GM18870 (cell line): ENCODE results near the gene FILIP1.
"Not testable (repeated sequence)": the region's sequence is repeated elsewhere in the genome, so short reads cannot be mapped to it uniquely, and the experiment has no call there.

Experiments
- ATAC-seq: cut with Tn5 transposase; IDR thresholded peaks from one replicate; pipeline ENCODE4 v1.9.1; 2021; ENCODE audit warnings: moderate library complexity; ENCODE audit not compliant: unreplicated experiment

FILIP1 gene

DNA sequence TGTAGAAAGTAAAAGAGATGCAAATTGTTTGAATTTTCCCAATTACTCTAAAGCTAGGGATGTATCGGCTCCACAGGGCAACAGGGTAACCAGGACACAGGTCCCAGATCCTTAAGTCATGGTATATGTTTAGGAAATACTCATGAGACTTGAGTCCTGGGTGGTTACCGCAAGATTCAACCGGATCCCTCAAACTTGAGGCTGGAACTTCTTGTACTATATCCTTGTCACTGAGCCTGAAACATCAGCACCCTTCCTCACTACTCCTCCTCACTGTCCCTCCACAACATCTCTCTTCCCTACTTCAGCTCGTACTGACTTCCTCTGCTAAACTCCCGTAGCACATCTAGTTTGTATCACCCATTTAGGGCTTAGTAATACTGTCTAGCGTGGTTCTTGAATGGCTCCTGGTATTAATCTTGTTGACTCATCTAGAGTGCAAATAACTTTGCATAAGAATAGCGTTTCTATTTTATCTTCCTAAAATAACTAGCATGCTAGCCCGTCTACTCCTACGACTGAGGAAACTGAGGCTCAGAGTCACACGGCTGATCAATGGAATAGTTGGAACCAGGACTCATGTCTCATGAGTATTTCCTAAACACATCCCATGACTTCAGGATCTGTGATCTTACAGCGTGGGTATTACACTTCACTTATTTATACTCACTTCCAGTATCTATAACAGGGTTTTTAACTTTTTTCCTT lies 72.1 kb downstream of the FILIP1 start:
- no peak for ATAC-seq

DNA sequence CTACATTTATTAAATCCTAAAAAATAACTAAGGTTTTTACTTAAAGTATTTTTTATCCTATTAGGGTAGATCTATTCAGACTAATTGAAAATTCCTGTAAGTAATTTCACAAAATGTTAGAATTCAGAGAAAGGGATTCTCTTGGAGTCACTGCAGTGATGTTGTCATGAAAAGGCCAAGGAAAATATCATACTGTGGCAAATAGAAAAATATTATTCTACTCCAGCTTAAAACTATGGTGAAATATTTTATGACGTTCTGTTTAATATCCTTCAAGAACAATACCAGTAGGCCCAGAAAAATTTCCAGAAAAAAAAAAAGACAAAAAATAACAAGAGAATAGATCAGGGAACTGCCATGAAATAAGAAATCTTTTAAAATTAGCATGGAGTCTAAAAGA lies 73.6 kb downstream of the FILIP1 start:
- ATAC-seq, result no peak

DNA sequence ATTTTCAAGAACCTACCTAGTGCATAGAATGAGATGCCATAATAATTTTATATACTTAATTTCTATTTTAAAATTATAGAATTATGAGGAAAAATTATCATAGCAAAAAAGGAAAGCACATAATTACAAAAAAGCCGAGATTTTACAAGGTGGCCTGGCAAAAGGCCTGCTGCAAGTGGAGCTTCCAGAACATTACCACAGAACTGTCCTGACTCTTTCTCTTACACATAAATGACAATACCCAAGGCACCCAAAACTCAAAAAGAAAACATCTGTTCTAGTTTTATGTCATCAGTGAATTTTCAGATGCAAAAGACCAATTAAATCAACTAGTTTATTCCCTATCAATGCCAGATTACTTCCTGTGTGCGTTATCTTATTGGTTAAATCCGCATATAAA lies 74.2 kb downstream of the FILIP1 start:
- no peak for ATAC-seq

- peak; percentile 81 for ATAC-seq
Measured at GRCh38 chr6:75418233-75418632, 75.4 kb downstream of the FILIP1 start.

GRCh38 chr6:75416443-75416842 lies 77.2 kb downstream of the FILIP1 start:
- ATAC-seq, result no peak

- no peak for ATAC-seq
Measured at GRCh38 chr6:75415804-75416203, 77.8 kb downstream of the FILIP1 start.

DNA sequence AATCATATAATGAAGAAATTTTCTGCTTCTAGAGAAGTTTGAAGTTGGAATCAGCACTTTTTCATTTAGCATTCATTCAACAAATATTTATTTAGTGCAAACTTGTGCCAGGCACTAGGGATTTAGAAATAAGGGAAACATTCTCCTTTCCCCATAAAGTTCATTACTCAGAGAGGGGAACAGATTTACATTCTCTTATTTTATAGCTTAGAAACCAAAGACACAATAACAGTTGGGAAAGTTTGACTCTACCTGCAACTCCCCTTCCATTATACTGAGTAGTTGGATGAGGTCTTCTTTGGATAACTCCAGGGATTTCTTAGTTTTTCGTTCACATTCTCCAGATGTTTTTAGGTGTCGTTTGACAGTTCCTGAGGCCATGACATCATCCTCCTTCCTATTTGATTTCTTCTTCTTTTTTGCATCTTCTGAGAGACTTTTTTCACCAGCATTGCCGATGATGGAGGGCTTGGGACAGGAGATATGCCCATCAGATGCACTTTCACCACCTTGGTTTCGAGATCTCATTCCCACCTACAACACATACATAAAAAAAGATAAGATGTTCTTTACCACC lies 79.1 kb downstream of the FILIP1 start:
- ATAC-seq, result no peak

DNA sequence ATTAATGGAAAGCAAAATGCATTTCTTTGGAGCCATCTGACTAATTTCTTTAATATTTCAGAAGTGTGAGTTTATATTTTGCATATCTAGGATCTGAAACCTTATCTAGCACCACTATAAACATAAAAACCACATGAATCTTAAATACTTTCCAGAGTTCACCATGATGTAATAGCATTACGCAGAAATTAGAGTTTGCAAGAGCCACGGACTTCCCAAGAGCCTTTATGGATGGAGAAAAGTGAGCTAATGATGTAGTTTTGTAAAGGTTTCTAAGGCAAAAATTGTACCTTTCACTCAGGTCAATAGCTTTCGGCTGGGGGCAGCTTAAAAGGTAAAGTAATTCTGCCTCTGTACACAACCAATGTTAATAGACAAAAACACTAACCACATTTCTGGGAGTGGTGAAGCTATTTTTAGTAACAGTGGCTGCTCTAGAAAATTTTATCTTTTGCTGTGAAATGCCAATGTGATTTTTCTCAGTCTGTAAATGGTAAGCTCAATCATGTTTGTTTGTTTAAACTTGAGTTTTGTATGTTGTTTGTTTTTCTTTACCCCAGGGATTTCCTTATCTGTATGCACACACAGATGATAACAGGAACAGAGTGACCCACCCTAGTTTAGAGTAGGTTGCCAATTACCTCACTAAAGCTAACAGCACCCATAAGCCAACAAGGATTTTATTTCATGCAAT lies 80.5 kb downstream of the FILIP1 start:
- ATAC-seq, result no peak

GRCh38 chr6:75410564-75410963 lies 83.0 kb downstream of the FILIP1 start:
- ATAC-seq, result not testable (repeated sequence)

- no peak for ATAC-seq
Measured at GRCh38 chr6:75409928-75410327, 83.7 kb downstream of the FILIP1 start.

DNA sequence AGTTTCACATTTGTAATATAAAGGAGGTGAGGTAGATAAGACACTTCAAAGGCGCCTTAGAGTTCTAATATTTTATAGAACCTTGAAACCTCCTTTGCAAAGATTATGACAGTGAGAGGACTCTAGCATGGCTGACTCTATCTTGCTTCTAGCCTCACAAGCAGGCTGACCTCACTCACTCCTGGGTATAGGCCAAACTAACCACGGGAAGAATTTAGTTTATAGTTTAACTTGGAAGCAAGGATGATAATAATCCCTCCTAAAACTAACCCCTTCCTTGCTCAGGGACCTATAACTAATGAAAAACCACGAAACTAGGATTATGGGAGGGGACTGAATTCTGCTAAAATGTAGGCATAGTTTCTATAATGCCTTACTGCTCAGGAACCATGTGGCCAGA lies 84.3 kb downstream of the FILIP1 start:
- no peak for ATAC-seq

DNA sequence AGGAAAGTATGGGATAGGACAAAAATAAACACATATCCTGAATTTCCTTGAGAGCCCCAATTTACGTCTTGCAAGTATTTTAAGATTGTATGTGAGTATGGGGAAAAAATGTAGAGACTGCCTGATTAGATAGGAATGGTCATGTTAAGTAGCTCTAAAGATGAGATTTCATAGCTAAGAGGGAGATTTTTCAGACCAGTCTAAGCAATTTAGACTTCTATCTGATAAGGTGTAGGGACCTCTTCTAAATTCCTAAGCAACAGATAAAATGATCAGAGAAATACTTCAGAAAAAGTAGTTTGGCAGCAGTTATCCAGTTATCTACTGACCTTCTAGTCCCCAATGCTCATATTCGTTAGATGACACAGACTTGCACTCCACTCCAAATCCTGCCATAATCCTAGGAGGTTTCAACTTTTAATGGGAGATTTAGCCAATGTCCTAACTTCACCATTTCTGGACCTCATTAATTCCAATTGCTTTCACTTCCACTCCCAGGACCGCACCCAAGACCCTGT lies 90.0 kb downstream of the FILIP1 start:
- ATAC-seq, result no peak

DNA sequence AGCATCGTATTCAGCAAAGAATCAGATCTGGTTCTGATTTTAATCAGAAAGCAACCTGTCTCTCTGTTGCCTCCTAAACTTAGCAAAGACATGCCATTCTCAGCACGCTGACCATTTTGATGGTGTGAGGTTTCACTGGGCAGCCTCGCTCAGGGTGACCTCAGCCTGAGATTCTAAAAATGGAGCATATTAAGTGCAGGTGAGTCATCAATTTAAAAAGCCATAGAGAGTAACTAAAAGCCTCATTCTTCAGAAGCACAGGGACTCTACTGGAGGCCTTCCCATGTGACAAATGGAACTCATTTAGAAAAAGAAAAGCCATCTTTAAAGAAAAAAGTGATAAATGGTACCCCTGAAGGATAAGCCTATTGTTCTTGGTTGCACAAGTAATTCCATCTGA lies 91.3 kb downstream of the FILIP1 start:
- ATAC-seq, result no peak

DNA sequence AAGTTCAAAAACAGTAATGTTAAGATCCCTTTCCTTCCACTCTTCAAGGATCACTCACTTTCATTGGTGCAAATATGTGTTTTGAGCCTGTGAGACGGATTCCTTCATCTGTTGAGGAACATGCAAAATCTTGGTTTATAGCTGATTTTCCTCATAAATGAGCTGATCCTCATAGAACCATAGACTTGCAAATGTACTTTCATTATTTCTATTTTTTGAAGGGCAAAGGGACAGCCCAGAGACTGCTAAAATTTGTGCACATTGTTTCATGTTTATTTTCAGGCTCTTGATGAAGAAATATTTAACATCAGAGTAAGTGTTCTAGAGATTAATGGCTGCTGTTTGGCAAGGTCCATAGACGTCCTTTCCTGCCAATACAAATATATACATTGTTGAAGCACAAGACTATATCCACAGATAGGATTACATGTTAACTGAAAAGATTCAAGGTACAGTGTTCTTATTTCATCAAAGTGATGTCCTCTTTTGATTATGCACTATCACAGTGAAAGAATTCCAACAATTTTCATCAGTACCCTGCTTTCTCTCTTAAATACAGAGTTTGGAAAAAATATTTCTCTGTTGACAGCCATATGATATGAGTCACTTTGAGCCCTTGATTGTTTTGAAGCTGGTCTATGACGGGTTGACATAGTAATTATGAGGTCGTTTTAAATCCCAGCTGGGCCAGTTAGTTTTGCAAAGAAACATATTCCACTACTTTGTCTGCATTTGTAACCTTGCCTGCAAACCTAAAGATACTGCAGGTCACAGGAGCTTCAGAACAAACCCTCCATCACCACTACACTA lies 95.7 kb downstream of the FILIP1 start:
- ATAC-seq, result no peak

DNA sequence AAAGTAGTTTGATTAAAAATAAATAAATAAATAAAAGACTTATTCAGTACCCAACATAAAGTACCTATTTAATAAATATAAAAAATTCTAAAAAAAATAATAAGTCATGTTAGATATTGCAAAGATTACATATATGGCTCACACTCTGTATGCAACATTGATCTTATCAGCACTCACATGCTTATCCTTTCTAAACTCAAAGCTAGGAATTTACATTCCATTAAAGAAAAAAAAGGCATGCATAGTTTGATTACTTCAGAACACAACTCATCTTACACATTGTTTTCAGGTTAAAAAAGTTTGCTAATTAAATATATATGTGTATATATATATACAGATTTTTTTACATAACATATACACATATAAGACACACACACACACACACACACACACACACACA lies 96.4 kb downstream of the FILIP1 start:
- ATAC-seq, result no peak

DNA sequence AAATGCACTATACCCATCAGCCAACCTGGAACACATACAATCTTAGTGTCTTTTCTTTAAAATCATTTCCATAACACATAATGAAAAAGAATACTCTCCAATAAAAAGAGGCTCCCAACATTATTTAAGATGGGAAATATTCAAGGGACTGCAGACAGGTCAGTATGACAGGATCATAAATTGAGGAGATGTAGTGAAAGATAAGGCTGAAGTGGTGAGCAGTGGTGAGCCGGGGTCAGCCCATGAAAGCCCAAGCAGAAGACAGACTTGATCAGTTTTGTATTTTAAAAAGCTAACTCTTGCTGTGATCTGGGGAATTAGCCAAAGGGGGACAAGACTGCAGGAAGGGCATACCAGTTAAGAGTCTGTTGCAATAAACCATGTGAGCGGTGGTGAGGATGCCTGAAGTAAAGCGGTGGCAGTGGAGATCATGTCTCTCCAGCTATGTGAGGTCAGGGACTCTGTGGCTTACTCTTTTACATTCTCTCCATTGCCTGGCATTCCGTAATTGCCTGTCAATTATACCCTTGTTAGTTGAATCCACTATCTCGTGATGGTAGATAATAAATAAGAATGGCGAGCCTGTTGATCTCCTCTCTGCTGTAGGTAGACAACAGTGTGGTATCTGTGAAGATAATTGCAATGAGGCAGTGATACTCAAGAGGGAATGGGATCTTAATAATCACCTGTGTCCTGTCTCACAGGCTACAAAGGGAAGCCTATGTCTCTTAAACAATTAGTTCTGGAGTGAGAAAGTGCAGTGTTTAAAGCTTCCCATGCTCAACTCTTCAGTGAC lies 97.4 kb downstream of the FILIP1 start:
- ATAC-seq, result no peak

DNA sequence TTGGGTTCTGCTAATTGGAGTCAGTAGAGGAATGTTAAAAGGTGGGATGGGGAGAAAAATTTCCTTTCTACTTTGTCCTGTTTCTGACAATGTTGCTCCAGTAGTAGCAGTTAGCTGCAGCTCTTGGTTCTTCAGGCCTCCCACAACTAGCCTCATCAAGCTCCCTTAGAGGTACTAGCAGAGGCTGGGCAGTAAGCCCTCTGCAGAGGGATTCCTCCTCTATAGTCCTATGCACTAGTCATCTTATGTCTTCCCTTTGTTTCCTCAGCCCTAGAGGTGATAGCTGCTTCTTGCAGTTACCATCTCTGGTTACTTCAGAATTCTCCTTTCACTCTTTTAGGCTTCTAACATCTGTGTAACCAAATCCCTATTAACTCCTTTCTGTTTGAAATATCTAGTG lies 99.8 kb downstream of the FILIP1 start:
- no peak for ATAC-seq

GRCh38 chr6:75391276-75391675 lies 102.3 kb downstream of the FILIP1 start:
- ATAC-seq, result no peak

- no peak for ATAC-seq
Measured at GRCh38 chr6:75386050-75386770, 107.4 kb downstream of the FILIP1 start.

DNA sequence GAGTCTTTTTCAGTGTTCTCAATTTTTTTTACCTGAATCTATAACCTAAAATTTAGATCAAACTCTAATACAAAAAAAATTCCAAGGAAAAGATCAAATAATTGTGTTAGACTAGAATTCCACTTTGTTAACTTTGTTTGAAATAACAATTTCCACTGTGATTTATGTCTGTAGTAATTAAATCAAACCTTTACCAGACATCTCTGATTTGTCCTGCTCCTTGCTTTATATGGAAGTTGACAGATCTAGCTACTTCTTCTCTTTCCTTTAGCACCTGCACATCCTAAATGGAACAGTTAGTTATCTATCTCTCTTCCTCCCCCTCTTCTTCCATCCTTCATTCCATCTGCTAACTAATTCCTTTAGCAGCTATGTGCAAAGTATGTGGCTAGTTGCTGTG lies 109.5 kb downstream of the FILIP1 start:
- ATAC-seq, result no peak
